Activated CD4-positive, alpha-beta memory T cell treated with anti-CD3 and anti-CD28 coated beads for 36 hours (primary cell): ENCODE results near the gene ORC3. TPM values are rescaled to one million over a fixed set of nuclear protein-coding genes. Genes with fewer than 3 reads are reported as not detected.

Experiments used
- CTCF ChIA-PET: fragments of 350-600 bp; sonication (Branson Sonifier 250); formaldehyde crosslinking; loops from one replicate; lab custom pipeline; 2021; ENCODE audit warnings: antibody characterized with exemption, inconsistent platforms; lab: Charles Lee
- POLR2A ChIA-PET: fragments of 350-600 bp; sonication (Branson Sonifier 250); formaldehyde crosslinking; loops from one replicate; lab custom pipeline; 2021; ENCODE audit warnings: antibody characterized with exemption; lab: Charles Lee
- DNase-seq: peaks from one replicate; pipeline ENCODE4 v3.0.0-alpha.2; 2020
- H3K27ac Mint-ChIP-seq: one replicate; pipeline ENCODE4 v1.8.0; 2021; ENCODE audit warnings: mixed read lengths
- H3K27me3 Mint-ChIP-seq: one replicate; pipeline ENCODE4 v1.8.0; 2021; ENCODE audit warnings: mixed read lengths
- H3K36me3 Mint-ChIP-seq: one replicate; pipeline ENCODE4 v1.8.0; 2021; ENCODE audit warnings: mixed read lengths
- H3K4me1 Mint-ChIP-seq: one replicate; pipeline ENCODE4 v1.8.0; 2021; ENCODE audit warnings: low read depth, mixed read lengths
- H3K4me3 Mint-ChIP-seq: one replicate; pipeline ENCODE4 v1.8.0; 2021; ENCODE audit warnings: mild to moderate bottlenecking, mixed read lengths
- H3K9me3 Mint-ChIP-seq: one replicate; pipeline ENCODE4 v1.8.0; 2021; ENCODE audit warnings: mixed read lengths
- intact Hi-C: fragments of 100-400 bp; cut with micrococcal nuclease; formaldehyde crosslinking; loops from one replicate; pipeline ENCODE4 v1.15.1; 2023
- total RNA-seq, 2 experiments: library from RNA; stranded (reverse); gene quantifications; one replicate each; pipeline ENCODE4 v1.2.3, GENCODE V29; 2021

ORC3 gene
- total RNA-seq, 2 experiments from 2014 or later = 35.0 to 38.7 TPM

DNA sequence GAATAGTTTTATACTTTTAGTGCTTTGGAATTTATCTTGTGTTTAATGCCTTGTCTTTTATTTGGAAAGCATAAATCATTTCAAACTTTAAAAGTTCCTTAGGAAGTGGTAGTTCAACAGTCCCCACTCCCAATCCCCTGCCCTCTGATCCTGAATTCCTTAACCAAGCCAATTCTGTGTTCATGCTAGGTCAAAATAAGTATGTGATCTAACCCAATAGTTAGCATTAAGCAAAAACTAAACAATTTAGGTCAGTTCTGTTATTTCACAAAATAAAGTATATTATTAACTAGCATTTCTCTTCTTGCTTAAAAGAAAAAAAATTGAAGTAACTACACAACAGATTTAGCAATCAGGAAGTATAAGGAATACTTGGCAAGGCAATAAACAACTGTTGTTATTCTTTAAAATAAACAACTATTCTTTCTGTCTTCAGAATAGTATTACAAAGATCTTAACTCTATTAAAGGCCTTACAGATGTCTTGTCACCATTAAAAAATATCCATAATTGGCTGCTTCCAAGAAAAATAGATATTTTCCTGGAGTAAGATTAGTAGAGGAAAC is 75.1 kb downstream of the ORC3 start:
- CTCF ChIA-PET = no interaction called here
- POLR2A ChIA-PET = no interaction called here
- Mint-ChIP-seq H3K27ac (no peak overlapping the region), H3K27me3 (no peaks in the 10 kb centered on the region), H3K9me3 (no peaks in the 10 kb centered on the region), H3K4me3 (no peak overlapping the region), H3K4me1 (no peaks in the 10 kb centered on the region), H3K36me3 (peaks cover 23% of the 10 kb centered on the region)
- intact Hi-C loops = no loop called here
- DNase-seq = no peak

DNA sequence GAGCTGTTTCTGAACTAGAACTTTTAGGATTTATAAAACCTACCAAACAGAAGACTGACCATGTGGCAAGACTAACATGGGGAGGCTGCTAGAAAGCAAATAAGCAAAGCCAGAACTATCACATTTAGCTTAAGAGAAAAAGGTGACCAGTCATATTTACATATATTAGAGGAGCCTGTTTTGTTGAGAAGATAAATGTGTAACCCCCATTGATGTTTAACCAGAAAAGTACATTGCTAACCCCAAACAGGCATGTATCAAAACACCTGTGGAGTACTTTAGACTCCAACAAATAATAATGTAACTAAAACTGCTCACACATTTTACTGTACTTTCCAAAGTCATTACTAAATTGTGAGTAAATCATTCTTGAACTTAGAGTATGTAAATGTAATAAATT is 77.1 kb downstream of the ORC3 start:
- peaks cover 10% of the 10 kb centered on the region for H3K4me1 Mint-ChIP-seq
- POLR2A ChIA-PET = no interaction called here
- H3K36me3 Mint-ChIP-seq = peaks cover 29% of the 10 kb centered on the region
- H3K4me3 Mint-ChIP-seq = no peak overlapping the region
- intact Hi-C loops = no loop called here
- CTCF ChIA-PET = no interaction called here
- H3K9me3 Mint-ChIP-seq = no peaks in the 10 kb centered on the region
- H3K27ac Mint-ChIP-seq = no peak overlapping the region
- DNase-seq = no peak
- no peaks in the 10 kb centered on the region for H3K27me3 Mint-ChIP-seq

- POLR2A ChIA-PET = no interaction called here
- Mint-ChIP-seq H3K4me1 (peaks cover 10% of the 10 kb centered on the region), H3K27me3 (no peaks in the 10 kb centered on the region), H3K36me3 (peaks cover 33% of the 10 kb centered on the region), H3K27ac (no peak overlapping the region), H3K9me3 (no peaks in the 10 kb centered on the region), H3K4me3 (no peak overlapping the region)
- DNase-seq = no peak
- intact Hi-C loops = no loop called here
- CTCF ChIA-PET = no interaction called here
Observed at GRCh38 chr6:87668013-87668412, 78.1 kb downstream of the ORC3 start.

DNA sequence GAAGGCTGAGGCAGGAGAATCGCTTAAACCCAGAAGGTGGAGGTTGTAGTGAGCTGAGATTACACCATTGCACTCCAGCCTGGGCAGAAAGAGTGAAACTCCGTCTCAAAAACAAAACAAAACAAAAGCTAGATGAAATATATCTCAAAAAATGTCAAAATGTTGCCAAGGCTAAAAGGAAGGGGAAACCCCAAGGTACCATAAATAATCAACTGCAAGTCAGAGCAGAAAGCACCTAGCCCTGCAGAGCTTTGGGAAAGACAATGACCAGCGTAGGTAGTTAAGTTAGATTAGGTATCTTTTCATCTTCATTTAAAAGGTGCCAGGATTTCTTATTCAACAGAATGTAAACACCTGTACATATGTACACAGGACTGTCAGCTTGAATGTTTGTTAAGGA is 79.1 kb downstream of the ORC3 start:
- peaks cover 31% of the 10 kb centered on the region for H3K36me3 Mint-ChIP-seq

DNA sequence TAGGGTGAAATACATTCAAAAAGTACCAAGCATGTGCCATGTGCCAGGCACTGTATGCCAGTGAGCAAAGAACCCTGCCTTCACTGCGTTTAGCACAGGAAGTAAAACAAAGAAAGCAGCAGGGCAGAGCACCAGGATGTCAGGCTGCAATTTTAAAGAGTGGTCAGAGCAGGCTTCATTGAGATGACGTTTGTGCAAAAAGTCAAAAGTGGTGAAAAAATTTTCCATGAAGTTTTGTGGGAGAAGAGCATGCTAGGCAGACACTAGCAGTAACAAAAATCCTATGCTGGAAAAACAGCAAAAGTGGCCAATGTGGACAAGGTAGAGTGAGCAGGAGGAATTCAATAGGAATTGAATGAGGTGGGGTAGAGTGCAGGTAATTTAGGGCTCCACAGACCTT is 80.8 kb downstream of the ORC3 start:
- intact Hi-C loops = no loop called here
- no peak for DNase-seq
- Mint-ChIP-seq H3K27me3 (no peaks in the 10 kb centered on the region), H3K4me3 (no peak overlapping the region), H3K9me3 (no peaks in the 10 kb centered on the region), H3K27ac (peak overlapping the region; percentile 56), H3K36me3 (peaks cover 41% of the 10 kb centered on the region), H3K4me1 (peaks cover 10% of the 10 kb centered on the region)
- ChIA-PET CTCF (no interaction called here), POLR2A (no interaction called here)

More for the DNA sequence above, 79.1 kb downstream of the ORC3 start:
- no peak for DNase-seq
- H3K27me3 Mint-ChIP-seq = no peaks in the 10 kb centered on the region
- H3K9me3 Mint-ChIP-seq = no peaks in the 10 kb centered on the region
- POLR2A ChIA-PET = interaction anchor here (0.7 kb wide), 1 partner anchor 28 kb away, joined by 3 read pairs; no protein-coding TSS in a partner anchor
- H3K4me1 Mint-ChIP-seq = peaks cover 10% of the 10 kb centered on the region
- H3K27ac Mint-ChIP-seq = no peak overlapping the region
- CTCF ChIA-PET = no interaction called here
- no peak overlapping the region for H3K4me3 Mint-ChIP-seq
- intact Hi-C loops = no loop called here

DNA sequence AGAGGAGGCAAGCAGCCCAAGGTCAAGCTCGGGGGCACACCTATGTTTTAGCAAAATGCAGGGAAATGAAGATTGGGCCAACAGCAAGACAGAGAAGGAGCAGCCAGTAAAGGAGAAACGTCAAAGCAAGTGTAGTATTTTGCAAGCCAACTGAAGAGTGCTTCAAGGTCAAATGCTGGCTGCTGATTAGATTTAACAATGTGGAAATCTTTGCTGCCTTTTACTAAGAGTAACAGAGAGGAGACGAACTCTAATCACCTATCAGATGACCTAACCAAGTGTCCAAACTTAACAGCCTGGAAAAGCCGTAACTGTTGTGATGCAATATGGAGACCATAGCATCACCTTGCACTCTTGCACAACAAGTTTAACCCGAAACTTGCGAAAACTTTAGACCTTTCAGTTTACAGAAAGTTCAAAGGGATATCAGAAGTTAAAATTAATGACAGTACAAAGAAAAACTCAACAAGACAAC is 81.7 kb downstream of the ORC3 start:
- DNase-seq = no peak
- intact Hi-C loops = no loop called here
- Mint-ChIP-seq H3K27me3 (no peaks in the 10 kb centered on the region), H3K4me3 (no peak overlapping the region), H3K27ac (no peak overlapping the region), H3K36me3 (peaks cover 48% of the 10 kb centered on the region), H3K4me1 (peaks cover 10% of the 10 kb centered on the region), H3K9me3 (no peaks in the 10 kb centered on the region)
- ChIA-PET CTCF (no interaction called here), POLR2A (no interaction called here)

GRCh38 chr6:87672641-87673040 is 82.7 kb downstream of the ORC3 start:
- H3K4me1 Mint-ChIP-seq = peaks cover 14% of the 10 kb centered on the region
- DNase-seq = no peak
- POLR2A ChIA-PET = no interaction called here
- H3K27ac Mint-ChIP-seq = no peak overlapping the region
- intact Hi-C loops = no loop called here
- no peak overlapping the region for H3K4me3 Mint-ChIP-seq
- H3K36me3 Mint-ChIP-seq = peaks cover 49% of the 10 kb centered on the region
- CTCF ChIA-PET = no interaction called here
- H3K27me3 Mint-ChIP-seq = no peaks in the 10 kb centered on the region
- no peaks in the 10 kb centered on the region for H3K9me3 Mint-ChIP-seq

- Mint-ChIP-seq H3K9me3 (no peaks in the 10 kb centered on the region), H3K4me3 (no peak overlapping the region), H3K36me3 (peaks cover 53% of the 10 kb centered on the region), H3K27me3 (no peaks in the 10 kb centered on the region), H3K4me1 (peaks cover 19% of the 10 kb centered on the region), H3K27ac (no peak overlapping the region)
- no peak for DNase-seq
- CTCF ChIA-PET = no interaction called here
- POLR2A ChIA-PET = no interaction called here
- intact Hi-C loops = no loop called here
Observed at GRCh38 chr6:87673237-87673636, 83.3 kb downstream of the ORC3 start.

GRCh38 chr6:87674290-87674689 is 84.4 kb downstream of the ORC3 start:
- intact Hi-C loops = no loop called here
- Mint-ChIP-seq H3K36me3 (peaks cover 55% of the 10 kb centered on the region), H3K4me1 (peaks cover 19% of the 10 kb centered on the region), H3K9me3 (no peaks in the 10 kb centered on the region), H3K27ac (no peak overlapping the region), H3K4me3 (no peak overlapping the region), H3K27me3 (no peaks in the 10 kb centered on the region)
- DNase-seq = no peak
- CTCF ChIA-PET = interaction anchor here (0.6 kb wide), 1 partner anchor 181 kb away, joined by 3 read pairs; no protein-coding TSS in a partner anchor
- POLR2A ChIA-PET = no interaction called here

DNA sequence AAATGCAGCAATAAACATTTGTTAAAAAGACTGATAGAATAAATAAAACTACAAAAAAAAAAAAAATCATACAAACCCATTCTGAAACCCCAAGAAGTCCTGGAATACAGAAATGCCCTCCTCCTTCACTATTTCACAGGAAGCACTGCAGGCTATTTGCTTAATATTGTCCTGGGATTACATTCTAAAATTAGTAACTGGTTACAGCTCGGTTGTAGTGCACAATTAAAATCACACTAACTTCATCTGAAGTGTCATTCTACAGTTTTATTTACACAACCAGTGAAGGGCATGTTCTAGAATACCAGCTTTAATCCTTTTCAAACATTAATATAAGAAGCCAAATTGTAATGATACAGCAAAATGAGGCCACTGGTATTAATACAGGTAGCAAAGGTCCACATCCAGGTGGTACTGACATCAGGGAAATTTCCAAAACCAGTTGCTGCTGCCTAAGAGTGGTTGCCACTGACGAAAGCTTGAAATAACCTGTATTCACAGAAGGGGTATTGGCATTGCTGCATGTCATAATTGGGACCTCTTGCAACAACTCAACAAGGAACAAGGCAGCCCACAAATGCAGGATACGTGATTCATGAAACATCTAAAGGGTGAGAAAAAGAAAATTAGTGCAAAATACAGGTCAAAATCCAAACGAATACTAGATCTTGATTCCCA is 85.2 kb downstream of the ORC3 start:
- H3K36me3 Mint-ChIP-seq = peaks cover 49% of the 10 kb centered on the region
- no peak overlapping the region for H3K27ac Mint-ChIP-seq
- no peak overlapping the region for H3K4me3 Mint-ChIP-seq
- no peaks in the 10 kb centered on the region for H3K27me3 Mint-ChIP-seq
- H3K4me1 Mint-ChIP-seq = peaks cover 23% of the 10 kb centered on the region
- no peaks in the 10 kb centered on the region for H3K9me3 Mint-ChIP-seq
- ChIA-PET CTCF (no interaction called here), POLR2A (no interaction called here)
- intact Hi-C loops = no loop called here
- no peak for DNase-seq

DNA sequence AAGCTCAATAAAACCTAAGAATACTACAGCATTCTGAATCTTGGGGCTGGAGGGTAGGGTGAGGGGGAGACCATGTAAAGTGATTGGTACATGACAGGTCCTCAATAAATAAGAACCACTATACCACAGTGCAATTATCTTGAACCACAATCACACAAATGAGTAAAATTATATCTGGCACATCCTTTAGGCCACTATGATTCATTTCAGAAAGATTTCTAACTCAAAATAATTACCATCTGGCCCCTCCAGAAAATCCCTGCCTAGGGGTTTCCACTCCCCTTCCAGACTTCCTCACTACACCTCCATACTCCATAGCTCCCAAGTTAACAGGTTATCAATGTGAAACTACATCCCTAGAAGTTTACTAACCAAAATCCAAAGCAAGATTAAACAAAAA is 92.4 kb downstream of the ORC3 start:
- ChIA-PET POLR2A (interaction anchor here (1.2 to 1.3 kb wide), 4 partner anchors 19 to 57 kb away, joined by 3 to 5 read pairs (median 4); partner anchors contain the start of gene AKIRIN2), CTCF (no interaction called here)
- Mint-ChIP-seq H3K4me1 (peaks cover 67% of the 10 kb centered on the region), H3K9me3 (no peaks in the 10 kb centered on the region), H3K27me3 (no peaks in the 10 kb centered on the region), H3K27ac (peak overlapping the region; percentile 46), H3K36me3 (peaks cover 27% of the 10 kb centered on the region), H3K4me3 (no peak overlapping the region)
- intact Hi-C loops = loop anchor here (2.0 kb wide), 1 partner anchor 16 kb away; no protein-coding TSS in a partner anchor
- DNase-seq = no peak

- DNase-seq = no peak
- Mint-ChIP-seq H3K27me3 (no peaks in the 10 kb centered on the region), H3K4me1 (peaks cover 59% of the 10 kb centered on the region), H3K4me3 (no peak overlapping the region), H3K27ac (no peak overlapping the region), H3K9me3 (no peaks in the 10 kb centered on the region), H3K36me3 (peaks cover 19% of the 10 kb centered on the region)
- intact Hi-C loops = loop anchor here (2.0 kb wide), 1 partner anchor 15 kb away; no protein-coding TSS in a partner anchor
- CTCF ChIA-PET = no interaction called here
- POLR2A ChIA-PET = interaction anchor here (1.4 kb wide), 1 partner anchor 18 kb away, joined by 6 read pairs; the partner anchor contains the start of gene AKIRIN2
Observed at GRCh38 chr6:87683890-87684289, 94.0 kb downstream of the ORC3 start.
